ENCODE results near the gene INPP5A.

DNA sequence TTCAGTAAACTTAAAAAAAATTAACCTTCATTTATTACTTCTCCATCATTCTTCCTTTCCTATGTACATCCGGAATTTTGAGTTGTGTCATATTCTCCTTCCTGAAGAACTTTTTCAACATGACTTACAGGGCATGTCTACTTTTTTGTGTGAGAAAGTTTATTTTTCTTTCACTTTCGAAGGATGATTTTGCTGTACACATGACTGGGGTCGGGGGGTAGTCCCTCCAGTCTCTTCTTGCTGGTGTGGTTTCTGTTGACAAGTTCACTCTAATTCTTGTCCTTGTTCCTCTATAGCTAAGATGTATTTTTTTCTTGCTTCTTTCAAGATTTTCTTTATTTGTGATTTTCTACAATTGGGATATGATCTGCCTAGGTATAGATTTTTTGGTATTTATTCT lies 55.8 kb downstream of the INPP5A start:
- TF ChIP-seq, protein P1, sequence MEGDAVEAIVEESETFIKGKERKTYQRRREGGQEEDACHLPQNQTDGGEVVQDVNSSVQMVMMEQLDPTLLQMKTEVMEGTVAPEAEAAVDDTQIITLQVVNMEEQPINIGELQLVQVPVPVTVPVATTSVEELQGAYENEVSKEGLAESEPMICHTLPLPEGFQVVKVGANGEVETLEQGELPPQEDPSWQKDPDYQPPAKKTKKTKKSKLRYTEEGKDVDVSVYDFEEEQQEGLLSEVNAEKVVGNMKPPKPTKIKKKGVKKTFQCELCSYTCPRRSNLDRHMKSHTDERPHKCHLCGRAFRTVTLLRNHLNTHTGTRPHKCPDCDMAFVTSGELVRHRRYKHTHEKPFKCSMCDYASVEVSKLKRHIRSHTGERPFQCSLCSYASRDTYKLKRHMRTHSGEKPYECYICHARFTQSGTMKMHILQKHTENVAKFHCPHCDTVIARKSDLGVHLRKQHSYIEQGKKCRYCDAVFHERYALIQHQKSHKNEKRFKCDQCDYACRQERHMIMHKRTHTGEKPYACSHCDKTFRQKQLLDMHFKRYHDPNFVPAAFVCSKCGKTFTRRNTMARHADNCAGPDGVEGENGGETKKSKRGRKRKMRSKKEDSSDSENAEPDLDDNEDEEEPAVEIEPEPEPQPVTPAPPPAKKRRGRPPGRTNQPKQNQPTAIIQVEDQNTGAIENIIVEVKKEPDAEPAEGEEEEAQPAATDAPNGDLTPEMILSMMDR (IDR thresholded peaks at IDR 0.05), result no peak
- TF ChIP-seq POLR2A (IDR thresholded peaks at IDR 0.05), result no peak

All from upper lobe of left lung (tissue), 4 donors.